ENCODE results near the gene SLC19A1.
A peak's percentile ranks its signal among the peaks of the same experiment; 100 is the strongest.

The SLC19A1 gene

DNA sequence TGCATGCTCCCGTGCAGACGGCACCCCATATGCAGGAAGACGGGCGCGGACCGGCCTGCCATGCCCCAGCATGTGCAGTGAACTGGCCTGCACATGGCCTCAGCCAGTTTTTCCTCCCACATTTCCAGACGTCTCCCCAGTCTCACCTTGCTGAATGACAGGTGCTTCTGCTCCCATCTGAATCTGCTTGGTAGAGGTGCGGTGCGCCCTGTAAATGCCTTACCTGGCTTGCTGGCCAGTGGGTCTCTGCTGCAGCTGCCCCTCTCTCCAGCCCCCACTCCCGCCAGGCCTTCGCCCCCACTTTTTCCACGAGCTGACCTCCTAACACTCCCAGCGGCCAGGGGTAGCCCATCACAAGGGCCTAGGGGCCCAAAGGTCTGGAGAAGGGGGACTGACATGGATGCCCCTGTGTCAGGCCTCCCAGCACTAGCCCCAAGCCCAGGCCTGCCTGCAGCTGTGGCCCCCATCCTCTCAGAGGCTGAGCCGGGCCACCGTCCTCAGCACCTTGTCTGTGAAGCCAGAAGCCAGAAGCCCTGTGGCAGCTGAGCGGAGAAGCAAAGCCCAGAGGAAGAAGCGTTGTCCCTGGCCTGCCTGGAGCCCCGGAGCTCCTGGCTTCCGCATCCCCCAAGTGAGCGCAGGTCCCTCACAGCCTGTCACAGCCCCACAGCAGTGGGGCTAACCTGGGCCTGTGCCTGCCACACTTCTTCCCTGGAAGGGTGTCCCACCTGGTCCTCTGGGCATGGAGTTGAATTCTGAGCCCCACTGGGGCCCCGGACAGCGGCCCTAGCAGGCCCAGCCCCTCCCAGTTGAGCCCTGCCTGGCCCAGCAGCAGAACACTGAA is 3.7 kb upstream of the SLC19A1 start:
- no peak for DNase-seq (ENCODE audit: low read depth in 2 of 2, low spot score in 1 of 2)

- no peak for DNase-seq (ENCODE audit: low read depth in 2 of 2, low spot score in 1 of 2)
These were observed 3.0 kb upstream of the SLC19A1 start for GRCh38 chr21:45545236-45545570.

- DNase-seq (ENCODE audit: low read depth in 2 of 2, low spot score in 1 of 2): no peak
These were observed 2.4 kb upstream of the SLC19A1 start for GRCh38 chr21:45544449-45545235.

GRCh38 chr21:45543710-45544448 is 1.6 kb upstream of the SLC19A1 start:
- DNase-seq (ENCODE audit: low read depth in 2 of 2, low spot score in 1 of 2): no peak

- no peak for DNase-seq (ENCODE audit: low read depth in 2 of 2, low spot score in 1 of 2)
These were observed 1.1 kb upstream of the SLC19A1 start for GRCh38 chr21:45543371-45543709.

- no peak for DNase-seq (ENCODE audit: low read depth in 2 of 2, low spot score in 1 of 2)
These were observed 579 bp upstream of the SLC19A1 start for GRCh38 chr21:45542667-45543370.

GRCh38 chr21:45541221-45542039 is 810 bp downstream of the SLC19A1 start:
- DNase-seq (ENCODE audit: low read depth in 2 of 2, low spot score in 1 of 2): peak; percentile 51 to 67

GRCh38 chr21:45540601-45540970 is 1.7 kb downstream of the SLC19A1 start:
- no peak for DNase-seq (ENCODE audit: low read depth in 2 of 2, low spot score in 1 of 2)

DNA sequence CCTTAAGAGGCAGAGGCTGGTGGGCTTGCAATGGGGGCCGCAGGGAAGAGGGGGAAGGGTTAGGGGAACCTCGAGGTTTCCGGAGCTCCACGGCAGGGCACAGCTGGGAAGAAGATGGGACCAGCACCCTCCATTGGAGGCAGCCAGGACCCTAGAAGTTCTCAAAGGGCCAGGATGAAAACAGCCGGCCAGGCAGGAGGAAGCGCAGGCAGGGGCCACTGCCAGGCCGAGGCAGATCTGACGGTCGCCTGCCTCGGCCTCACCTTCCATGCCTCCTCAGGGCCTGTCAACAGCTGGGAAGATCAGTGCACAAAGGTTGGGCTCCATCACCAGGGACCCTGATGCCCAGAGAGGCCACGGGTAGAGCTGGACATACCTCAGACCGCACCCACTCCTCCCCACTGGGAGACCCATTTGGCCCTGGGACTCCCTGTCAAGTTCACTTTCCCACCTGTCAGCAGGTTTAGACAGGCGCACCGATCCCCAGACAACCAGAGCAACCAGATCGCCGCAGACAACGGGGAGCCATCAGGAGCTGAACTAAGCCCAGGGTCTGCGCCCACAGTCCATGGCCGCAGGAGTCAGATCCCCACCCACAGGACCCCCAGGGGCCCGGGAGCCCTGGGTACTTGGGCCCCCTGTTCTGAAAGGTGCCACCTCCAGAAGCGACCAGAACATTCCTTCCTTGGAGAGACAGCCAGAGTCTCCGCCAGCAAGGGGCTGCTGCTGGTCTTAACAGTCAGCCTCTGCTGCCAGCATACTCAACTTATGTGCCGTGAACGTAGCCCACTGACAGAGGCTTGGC is 2.2 kb downstream of the SLC19A1 start:
- no peak for DNase-seq (ENCODE audit: low read depth in 2 of 2, low spot score in 1 of 2)

DNA sequence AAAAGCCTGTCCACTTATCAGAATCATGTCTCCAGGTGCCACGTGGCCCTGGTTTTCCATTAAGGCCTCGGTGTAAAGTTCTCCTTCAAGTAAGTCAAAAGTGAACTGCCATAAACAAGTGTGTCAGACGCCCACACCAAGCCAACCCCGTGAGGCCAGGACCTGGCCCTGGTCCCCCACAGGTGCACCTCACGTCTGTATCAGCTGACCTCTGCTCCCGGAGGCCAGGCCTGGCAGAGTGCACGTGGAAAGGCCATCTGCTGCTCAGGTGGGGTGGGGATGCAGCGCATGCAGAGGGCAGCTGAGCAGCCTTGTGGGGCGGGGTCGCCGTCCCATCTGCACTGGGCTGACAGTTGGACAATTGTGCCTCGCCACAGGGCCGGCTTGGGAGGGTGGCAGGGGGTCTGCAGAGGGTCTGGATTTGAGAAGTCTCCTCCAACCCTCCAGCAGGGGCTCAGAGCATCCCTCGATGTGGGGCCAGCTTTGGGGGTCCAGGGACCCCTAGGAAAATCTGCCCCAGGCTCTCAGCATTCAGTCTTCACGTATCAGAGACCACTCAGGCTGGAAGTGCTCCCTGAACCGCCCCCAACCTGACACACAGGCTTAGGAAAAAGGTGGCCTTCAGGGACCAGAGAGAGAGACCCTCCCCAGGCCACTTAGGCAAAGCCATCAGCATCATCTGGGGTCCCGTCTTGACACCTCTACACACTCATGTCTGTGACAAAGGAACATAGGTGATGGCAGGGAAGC is 3.0 kb downstream of the SLC19A1 start:
- DNase-seq (ENCODE audit: low read depth in 2 of 2, low spot score in 1 of 2): no peak

DNA sequence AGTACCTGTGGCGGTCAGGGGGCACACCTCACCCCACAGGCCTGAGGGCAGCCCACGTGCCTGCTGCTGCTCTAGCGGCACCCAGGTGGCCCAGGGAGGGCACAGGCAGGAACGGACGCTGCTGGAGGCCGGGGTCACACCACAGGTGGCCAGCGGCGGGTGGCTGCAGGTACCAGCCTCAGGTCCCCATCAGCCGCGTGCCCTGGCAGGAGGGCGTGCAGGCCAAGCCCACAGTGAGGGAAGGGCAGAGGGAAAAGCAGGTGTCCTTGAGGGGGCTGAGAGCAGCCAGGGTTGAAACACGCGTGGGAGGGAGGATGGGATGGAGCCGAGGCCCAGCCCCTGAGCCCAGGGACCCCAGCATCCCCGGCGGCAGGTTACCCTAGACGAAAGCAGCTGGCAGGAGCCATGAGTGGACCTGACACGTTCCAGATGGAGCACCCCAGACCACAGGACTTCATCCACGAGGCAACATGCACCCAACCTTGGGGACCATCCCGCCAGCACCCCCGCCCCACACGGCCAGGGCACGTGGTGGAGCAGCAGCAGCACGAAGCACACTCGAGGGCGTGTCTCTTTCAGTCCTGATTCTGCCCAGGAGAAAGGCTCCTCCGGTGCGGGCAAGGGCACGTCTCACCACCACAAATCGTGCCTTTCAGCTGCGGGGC is 3.7 kb downstream of the SLC19A1 start:
- DNase-seq (ENCODE audit: low read depth in 2 of 2, low spot score in 1 of 2): no peak

- no peak for DNase-seq (ENCODE audit: low read depth in 2 of 2, low spot score in 1 of 2)
These were observed 4.4 kb downstream of the SLC19A1 start for GRCh38 chr21:45537746-45538291.

DNA sequence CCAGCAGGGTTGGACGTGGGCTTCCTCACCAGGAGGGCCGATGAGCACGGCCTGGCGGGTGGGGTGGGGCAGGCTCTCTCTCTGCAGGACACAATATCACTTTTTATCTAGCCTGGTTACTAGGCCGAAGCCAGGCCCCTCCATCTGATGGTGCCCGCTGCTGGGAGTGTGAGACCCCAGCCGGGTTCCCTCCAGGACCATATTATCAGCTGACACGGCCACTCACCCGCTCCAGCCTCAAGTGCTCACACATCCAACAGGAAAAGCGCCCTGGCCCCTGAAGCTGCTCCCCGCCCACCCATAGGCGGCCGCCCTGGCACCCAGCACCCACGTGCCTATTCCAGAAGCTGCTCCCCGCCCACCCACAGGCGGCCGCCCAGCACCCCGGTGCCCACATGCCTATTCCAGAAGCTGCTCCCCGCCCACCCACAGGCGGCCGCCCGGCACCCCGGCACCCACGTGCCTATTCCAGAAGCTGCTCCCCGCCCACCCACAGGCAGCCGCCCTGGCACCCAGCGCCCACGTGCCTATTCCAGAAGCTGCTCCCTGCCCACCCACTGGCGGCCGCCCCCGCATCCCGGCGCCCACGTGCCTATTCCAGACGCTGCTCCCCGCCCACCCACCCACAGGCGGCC is 5.0 kb downstream of the SLC19A1 start:
- DNase-seq (ENCODE audit: low read depth in 2 of 2, low spot score in 1 of 2): no peak

DNA sequence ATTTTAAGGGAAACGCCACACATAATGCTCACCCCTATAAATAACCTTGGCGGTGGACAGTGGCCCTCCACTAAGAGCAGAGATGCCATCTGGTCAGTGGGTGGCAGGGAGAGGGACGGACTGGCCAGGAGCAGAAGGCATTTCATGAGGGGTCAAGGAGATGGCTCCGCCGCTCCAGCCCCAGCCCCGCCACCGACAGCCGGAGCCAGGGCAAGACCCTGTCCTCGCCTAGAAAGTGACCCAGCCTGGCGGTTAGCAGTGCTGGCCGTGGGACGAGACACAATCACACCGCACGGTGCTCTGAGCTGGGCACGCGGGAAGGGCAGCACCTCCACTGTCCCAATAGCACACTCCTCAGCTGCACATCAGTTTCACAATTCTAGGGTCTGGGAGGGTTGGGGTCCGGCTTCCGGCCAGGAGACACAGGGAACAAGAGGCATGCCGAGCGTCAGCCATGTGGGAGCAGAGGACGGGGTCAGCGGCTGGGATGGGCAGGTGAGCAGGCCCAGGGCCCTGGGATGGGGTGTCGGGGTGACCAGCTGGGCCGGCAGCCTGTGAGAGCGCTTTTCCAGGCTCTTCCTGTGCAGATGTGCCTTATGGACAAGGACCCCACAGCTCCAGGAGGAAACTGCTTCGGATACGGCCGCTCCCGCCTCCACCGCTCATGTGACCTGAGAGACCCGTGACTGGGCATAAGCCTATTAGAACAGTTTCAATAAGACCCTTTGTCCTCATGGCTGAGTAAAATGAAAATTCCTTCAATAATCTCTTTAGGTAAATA is 5.7 kb downstream of the SLC19A1 start:
- no peak for DNase-seq (ENCODE audit: low read depth in 2 of 2, low spot score in 1 of 2)

- DNase-seq (ENCODE audit: low read depth in 2 of 2, low spot score in 1 of 2): no peak
These were observed 6.7 kb downstream of the SLC19A1 start for GRCh38 chr21:45535341-45536081.

- no peak for DNase-seq (ENCODE audit: low read depth in 2 of 2, low spot score in 1 of 2)
These were observed 7.5 kb downstream of the SLC19A1 start for GRCh38 chr21:45534636-45535331.
